Adrenal gland (tissue), 12 donors: Measurements from ENCODE around the gene CHIC2. TPM values are rescaled to one million over a fixed set of nuclear protein-coding genes. Genes with fewer than 3 reads are reported as not detected.
"Not testable (repeated sequence)": the region's sequence is repeated elsewhere in the genome, so short reads cannot be mapped to it uniquely, and the experiment has no call there.

Experiments used
- DNase-seq, 7 donors: peaks; one replicate each; pipeline ENCODE4 v3.0.0-alpha.2; 2019 to 2020
- H3K27ac ChIP-seq, 5 donors: fragments of 200-600 bp; sonication (generic) in 4 of 5; 1 replicate in 3 of 5; 2 replicates in 2 of 5; pipeline versions ENCODE4 v1.5.1 to v1.8.0; 2016 to 2020; ENCODE audit warnings: mild to moderate bottlenecking in 1 of 5
- H3K27me3 ChIP-seq: fragments of 200-600 bp; 2 replicates; pipeline ENCODE4 v1.8.0; 2021
- H3K36me3 ChIP-seq, 2 donors: fragments of 200-600 bp; replicated peaks in 1 of 2; 1 replicate in 1 of 2; 2 replicates in 1 of 2; pipeline versions ENCODE4 v1.5.1 to v1.8.0; 2018 to 2022
- H3K4me1 ChIP-seq, 2 donors: fragments of 200-600 bp; replicated peaks in 1 of 2; 1 replicate in 1 of 2; 2 replicates in 1 of 2; pipeline versions ENCODE4 v1.5.1 to v1.8.0; 2018 to 2021
- H3K4me3 ChIP-seq, 4 donors: fragments of 200-600 bp; sonication (generic) in 3 of 4; one replicate each; pipeline ENCODE4 v1.5.1; 2016 to 2018
- H3K9me3 ChIP-seq, 3 donors: fragments of 200-600 bp; sonication (generic) in 1 of 3; replicated peaks in 1 of 3; 1 replicate in 2 of 3; 2 replicates in 1 of 3; pipeline versions ENCODE4 v1.5.1 to v1.8.0; 2016 to 2021
- POLR2A ChIP-seq, 2 donors: fragments of 450-650 bp; IDR thresholded peaks; one replicate each; pipeline ENCODE4 v1.6.1; 2017; ENCODE audit warnings: antibody characterized with exemption in 2 of 2, mild to moderate bottlenecking in 2 of 2, moderate library complexity in 1 of 2
- WGBS, 4 donors: extraction: QIAGEN DNeasy Blood & Tissue Kit in 2 of 4; methylation state at CpG; one replicate each; pipeline versions ENCODE4 v1.1.5 to v1.1.7; 2013 to 2017; 5-methylcytosine and 5-hydroxymethylcytosine counted together
- intact Hi-C, 2 donors: fragments of 100-400 bp; cut with DNase I; formaldehyde crosslinking; loops; one replicate each; pipeline versions ENCODE4 v1.14.1 to v1.15.0; 2022 to 2023
- polyA plus RNA-seq, 3 donors: library from polyadenylated mRNA; stranded (reverse); fragments of 200-250 nt in 2 of 3; fragments of 350-450 nt in 1 of 3; fragmentation: Illumina TruSeq in 1 of 3; extraction: RNeasy Lipid Tissue Mini Kit (QIAGEN cat#74804) in 1 of 3; gene quantifications; one replicate each; pipeline ENCODE4 v1.2.3, GENCODE V29; 2013 to 2014
- total RNA-seq, 9 donors: library from RNA; depleted of rRNA in 4 of 9; stranded (reverse); fragments of >200 nt in 4 of 9; fragments of 120-200 nt in 1 of 9; fragmentation: NEBNext Ultra II Directional in 1 of 9; extraction: Animal tissue kit (Norgen Biotek cat#: 25700) in 1 of 9; gene quantifications; one replicate each; pipeline versions ENCODE4 v1.1.0 to v1.2.4, GENCODE V29; 2013 to 2023
- TF ChIP-seq, protein P1 (sequence below), 6 experiments: fragments of 450-650 bp in 4 of 6; fragments of 200-600 bp in 2 of 6; sonication (generic) in 1 of 6; IDR thresholded peaks; 1 replicate in 5 of 6; 2 replicates in 1 of 6; pipeline versions ENCODE4 v1.5.1 to v1.8.0; 2016 to 2021; ENCODE audit warnings: antibody characterized with exemption in 6 of 6, mild to moderate bottlenecking in 2 of 6, moderate library complexity in 1 of 6
- donor health status: healthy with polysubstance abuse.
- donor health status: Bipolar disorder and iron deficiency.
- donor health status: DM: yes; HTN: yes; CAD: no.
- donor health status: DM: no; HTN: no; CAD: no.
- donor health status: DM: no; HTN: no; CAD: no.
- donor health status: DM: yes; HTN: yes; CAD: no.

Gene CHIC2
- total and polyA plus RNA-seq, 12 donors = 9.7 to 68.0 (median 24.1) TPM

DNA sequence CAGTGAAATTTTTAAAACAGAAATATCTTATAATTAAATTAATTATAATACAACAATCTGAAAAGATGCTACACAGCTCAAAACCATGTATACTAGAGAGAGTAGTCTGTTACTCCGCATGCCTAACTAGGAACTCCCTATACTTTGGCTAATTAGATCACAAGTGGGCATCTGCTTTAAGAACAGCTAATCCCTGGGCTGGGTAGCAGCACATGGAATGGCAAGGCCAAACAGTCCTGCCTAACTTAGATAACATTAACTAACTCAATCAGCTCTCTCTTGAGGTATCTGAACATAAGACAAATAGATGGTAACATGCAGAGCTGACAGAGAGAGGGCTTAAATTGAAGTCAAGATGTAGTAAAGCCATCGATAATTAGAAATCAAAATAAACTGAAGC lies 9.9 kb downstream of the CHIC2 start:
- no peaks in the 10 kb centered on the region for H3K9me3 ChIP-seq
- H3K4me1 ChIP-seq = peaks cover 42 to 82% of the 10 kb centered on the region in 2 donors
- intact Hi-C loops = no loop called here
- no peaks in the 10 kb centered on the region for H3K36me3 ChIP-seq
- no peak overlapping the region for H3K27ac ChIP-seq
- TF ChIP-seq, protein P1, sequence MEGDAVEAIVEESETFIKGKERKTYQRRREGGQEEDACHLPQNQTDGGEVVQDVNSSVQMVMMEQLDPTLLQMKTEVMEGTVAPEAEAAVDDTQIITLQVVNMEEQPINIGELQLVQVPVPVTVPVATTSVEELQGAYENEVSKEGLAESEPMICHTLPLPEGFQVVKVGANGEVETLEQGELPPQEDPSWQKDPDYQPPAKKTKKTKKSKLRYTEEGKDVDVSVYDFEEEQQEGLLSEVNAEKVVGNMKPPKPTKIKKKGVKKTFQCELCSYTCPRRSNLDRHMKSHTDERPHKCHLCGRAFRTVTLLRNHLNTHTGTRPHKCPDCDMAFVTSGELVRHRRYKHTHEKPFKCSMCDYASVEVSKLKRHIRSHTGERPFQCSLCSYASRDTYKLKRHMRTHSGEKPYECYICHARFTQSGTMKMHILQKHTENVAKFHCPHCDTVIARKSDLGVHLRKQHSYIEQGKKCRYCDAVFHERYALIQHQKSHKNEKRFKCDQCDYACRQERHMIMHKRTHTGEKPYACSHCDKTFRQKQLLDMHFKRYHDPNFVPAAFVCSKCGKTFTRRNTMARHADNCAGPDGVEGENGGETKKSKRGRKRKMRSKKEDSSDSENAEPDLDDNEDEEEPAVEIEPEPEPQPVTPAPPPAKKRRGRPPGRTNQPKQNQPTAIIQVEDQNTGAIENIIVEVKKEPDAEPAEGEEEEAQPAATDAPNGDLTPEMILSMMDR (IDR thresholded peaks at IDR 0.05) = no peak
- TF ChIP-seq POLR2A (IDR thresholded peaks at IDR 0.05) = no peak
- no peaks in the 10 kb centered on the region for H3K27me3 ChIP-seq
- no peak for DNase-seq
- H3K4me3 ChIP-seq = no peak overlapping the region
- 91 to 96% (median 95%) methylated on average over 2 of the region's 2 CpGs for WGBS, 4 donors

DNA sequence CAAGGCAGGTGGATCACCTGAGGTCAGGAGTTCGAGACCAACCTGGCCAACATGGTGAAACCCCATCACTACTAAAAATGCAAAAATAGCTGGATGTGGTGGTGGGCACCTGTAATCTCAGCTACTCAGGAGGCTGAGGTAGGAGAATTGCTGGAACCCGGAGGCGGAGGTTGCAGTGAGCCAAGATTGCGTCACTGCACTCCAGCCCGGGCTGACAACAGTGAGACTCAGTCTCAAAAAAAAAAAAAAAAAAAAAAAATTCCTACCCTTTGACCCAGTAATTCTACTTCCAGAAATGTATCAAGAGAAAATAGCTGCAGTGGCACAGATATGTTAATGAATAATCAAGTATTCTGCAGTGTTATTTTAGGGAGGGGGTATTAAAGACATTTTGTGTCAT lies 11.1 kb downstream of the CHIC2 start:
- H3K27ac ChIP-seq, H3K36me3 ChIP-seq, intact Hi-C loops, H3K27me3 ChIP-seq, H3K9me3 ChIP-seq, H3K4me3 ChIP-seq: not testable (repeated sequence)
- peaks cover 40 to 83% of the 10 kb centered on the region in 2 donors for H3K4me1 ChIP-seq
- WGBS, 4 donors = 53 to 61% (median 56%) methylated on average over 5 of the region's 5 CpGs
- peak in 4 of 7 donors; percentile 27 to 55 (median 44) for DNase-seq

DNA sequence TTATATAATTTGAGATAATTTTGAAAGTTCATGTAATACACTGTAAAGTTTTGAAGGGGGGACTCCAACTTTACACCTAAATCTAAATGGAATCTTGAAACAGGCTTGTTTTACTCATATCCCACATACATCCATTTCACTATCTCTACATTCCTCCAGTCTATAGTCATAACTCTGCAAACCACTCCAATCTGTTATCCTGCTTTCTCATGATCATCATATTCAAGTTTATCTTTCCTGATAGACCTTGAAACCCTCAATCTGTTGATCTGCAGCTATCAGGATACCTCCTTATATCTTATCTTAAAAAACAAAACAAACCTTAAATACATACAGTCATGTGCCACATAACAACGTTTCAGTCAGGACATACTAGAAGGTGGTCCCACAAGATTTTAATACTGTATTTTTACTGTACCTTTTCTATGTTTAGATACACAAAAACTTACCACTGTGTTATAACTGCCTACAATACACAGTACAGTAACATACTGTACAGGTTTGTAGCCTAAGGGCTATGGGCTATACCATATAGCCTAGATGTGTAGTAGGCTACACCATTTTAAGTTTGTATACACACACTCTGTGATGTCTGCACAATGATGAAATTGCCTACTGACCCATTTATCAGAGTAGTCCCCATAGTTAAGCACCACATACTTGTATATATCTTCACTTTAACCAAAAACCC lies 14.0 kb downstream of the CHIC2 start:
- no peak for DNase-seq
- 19 to 27% (median 22%) methylated on average over 1 of the region's 1 CpG for WGBS, 4 donors
- H3K4me3 ChIP-seq = no peak overlapping the region
- peaks cover 40 to 68% of the 10 kb centered on the region in 2 donors for H3K4me1 ChIP-seq
- H3K9me3 ChIP-seq = no peaks in the 10 kb centered on the region
- intact Hi-C loops = no loop called here
- H3K27me3 ChIP-seq = no peaks in the 10 kb centered on the region
- TF ChIP-seq, protein P1 (IDR thresholded peaks at IDR 0.05) = no peak
- no peak for TF ChIP-seq POLR2A (IDR thresholded peaks at IDR 0.05)
- H3K36me3 ChIP-seq = peaks cover 0 to 8% of the 10 kb centered on the region in 2 donors
- peak overlapping the region in 1 of 5 donors; percentile 1 for H3K27ac ChIP-seq

DNA sequence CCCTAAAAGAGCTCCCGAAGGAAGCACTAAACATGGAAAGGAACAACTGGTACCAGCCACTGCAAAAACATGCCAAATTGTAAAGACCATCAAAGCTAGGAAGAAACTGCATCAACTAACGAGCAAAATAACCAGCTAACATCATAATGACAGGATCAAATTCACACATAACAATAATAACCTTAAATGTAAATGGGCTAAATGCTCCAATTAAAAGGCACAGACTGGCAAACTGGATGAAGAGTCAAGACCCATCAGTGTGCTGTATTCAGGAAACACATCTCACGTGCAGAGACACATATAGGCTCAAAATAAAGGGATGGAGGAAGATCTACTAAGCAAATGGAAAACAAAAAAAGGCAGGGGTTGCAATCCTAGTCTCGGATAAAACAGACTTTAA lies 20.8 kb downstream of the CHIC2 start:
- H3K4me3 ChIP-seq, H3K27ac ChIP-seq, H3K9me3 ChIP-seq, intact Hi-C loops, H3K36me3 ChIP-seq, H3K27me3 ChIP-seq, DNase-seq: not testable (repeated sequence)
- 85 to 98% (median 92%) methylated on average over 2 to 4 of the region's 4 CpGs for WGBS, 4 donors
- peaks cover 8 to 23% of the 10 kb centered on the region in 2 donors for H3K4me1 ChIP-seq

DNA sequence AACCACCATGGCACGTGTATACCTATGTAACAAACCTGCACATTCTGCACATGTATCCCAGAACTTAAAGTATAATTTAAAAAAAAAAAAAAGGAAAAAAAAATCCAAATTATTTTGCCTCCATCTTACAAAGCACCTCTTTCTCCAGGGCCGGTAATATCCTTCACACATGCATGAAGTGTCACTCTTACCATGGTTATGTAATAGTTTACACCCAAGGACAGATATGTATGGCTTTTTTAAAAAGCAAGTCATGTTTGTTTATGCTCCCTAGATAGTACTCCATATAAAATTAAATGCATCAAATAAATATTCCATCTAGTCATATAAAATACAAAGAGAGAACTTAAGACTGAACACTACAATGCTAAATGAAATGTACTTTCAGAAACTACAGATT lies 22.5 kb downstream of the CHIC2 start:
- Histone ChIP-seq H3K9me3 (no peaks in the 10 kb centered on the region), H3K4me3 (no peak overlapping the region), H3K36me3 (no peaks in the 10 kb centered on the region), H3K27me3 (no peaks in the 10 kb centered on the region), H3K27ac (no peak overlapping the region), H3K4me1 (peaks cover 22 to 31% of the 10 kb centered on the region in 2 donors)
- intact Hi-C loops = no loop called here
- WGBS, 4 donors = 63 to 74% (median 69%) methylated on average over 2 of the region's 2 CpGs
- DNase-seq = no peak
- TF ChIP-seq, protein P1 (IDR thresholded peaks at IDR 0.05) = no peak
- no peak for TF ChIP-seq POLR2A (IDR thresholded peaks at IDR 0.05)
